GM12864 (cell line): ENCODE results near the gene RIC8B.
A peak's percentile ranks its signal among the peaks of the same experiment; 100 is the strongest.

Source experiments
- DNase-seq: peaks from one replicate; pipeline ENCODE4 v3.0.0-alpha.2; 2011; ENCODE audit warnings: low read depth
- H3K4me3 ChIP-seq: 2 replicates; pipeline ENCODE4 v1.5.1; 2011; ENCODE audit warnings: mild to moderate bottlenecking, low read depth, low read length, control low read depth
- TF ChIP-seq, protein P1 (sequence below): IDR thresholded peaks from 2 replicates; pipeline ENCODE4 v1.5.1; 2011; ENCODE audit warnings: low read depth, mild to moderate bottlenecking, moderate library complexity, low read length, control low read depth, inconsistent platforms; ENCODE audit errors: missing control alignments

Gene RIC8B

DNA sequence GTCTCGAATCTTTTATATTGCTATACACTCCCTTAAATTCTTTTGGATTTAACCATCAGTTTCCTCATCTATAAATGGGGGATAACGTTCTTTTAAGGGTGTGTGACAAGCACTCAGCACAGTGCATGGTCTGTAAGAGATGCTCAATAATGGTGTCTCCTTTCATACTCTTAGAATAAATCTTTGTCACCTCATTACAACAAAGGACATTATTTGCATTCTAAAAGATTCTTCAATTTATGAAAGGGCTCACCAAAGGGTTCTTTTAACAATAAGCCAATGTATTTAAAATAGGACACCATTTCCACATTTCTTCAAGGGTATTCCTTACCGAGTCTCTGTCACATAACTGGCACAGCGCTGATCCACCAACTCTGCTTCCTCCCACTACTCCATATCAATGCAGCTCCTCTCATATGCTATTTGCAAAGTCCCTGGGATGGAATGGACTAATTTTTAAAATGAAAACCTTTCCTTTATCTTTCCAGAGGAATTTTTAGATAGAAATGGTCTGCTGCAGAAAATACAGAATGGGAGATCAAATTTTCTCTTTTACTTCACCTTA is 29.2 kb upstream of the RIC8B start:
- DNase-seq = no peak
- H3K4me3 ChIP-seq = no peak overlapping the region
- TF ChIP-seq, protein P1, sequence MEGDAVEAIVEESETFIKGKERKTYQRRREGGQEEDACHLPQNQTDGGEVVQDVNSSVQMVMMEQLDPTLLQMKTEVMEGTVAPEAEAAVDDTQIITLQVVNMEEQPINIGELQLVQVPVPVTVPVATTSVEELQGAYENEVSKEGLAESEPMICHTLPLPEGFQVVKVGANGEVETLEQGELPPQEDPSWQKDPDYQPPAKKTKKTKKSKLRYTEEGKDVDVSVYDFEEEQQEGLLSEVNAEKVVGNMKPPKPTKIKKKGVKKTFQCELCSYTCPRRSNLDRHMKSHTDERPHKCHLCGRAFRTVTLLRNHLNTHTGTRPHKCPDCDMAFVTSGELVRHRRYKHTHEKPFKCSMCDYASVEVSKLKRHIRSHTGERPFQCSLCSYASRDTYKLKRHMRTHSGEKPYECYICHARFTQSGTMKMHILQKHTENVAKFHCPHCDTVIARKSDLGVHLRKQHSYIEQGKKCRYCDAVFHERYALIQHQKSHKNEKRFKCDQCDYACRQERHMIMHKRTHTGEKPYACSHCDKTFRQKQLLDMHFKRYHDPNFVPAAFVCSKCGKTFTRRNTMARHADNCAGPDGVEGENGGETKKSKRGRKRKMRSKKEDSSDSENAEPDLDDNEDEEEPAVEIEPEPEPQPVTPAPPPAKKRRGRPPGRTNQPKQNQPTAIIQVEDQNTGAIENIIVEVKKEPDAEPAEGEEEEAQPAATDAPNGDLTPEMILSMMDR = no peak

DNA sequence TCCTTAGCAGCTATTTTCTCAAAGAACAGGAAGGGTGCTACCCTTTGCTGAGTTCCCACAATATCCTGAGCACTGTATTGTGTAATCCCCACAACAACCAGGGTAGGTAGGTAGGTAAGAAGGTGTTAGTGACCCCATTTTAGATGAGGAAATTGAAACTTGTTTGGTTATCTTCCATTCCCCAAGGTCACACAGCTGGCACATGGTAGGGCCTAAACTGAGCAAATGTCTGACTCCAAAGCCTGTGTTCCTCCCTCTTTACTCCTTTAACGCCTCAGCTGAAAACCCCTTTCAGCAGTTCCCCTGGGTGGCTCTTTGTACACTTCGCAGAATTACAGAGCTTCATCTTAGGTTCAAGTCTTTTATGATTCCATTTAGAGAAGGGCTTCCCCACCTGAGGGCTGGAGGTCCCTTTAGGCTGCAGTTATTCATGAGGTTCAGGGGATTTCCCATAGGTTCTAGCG is 26.5 kb upstream of the RIC8B start:
- H3K4me3 ChIP-seq = no peak overlapping the region
- no peak for DNase-seq
- TF ChIP-seq, protein P1 = no peak

DNA sequence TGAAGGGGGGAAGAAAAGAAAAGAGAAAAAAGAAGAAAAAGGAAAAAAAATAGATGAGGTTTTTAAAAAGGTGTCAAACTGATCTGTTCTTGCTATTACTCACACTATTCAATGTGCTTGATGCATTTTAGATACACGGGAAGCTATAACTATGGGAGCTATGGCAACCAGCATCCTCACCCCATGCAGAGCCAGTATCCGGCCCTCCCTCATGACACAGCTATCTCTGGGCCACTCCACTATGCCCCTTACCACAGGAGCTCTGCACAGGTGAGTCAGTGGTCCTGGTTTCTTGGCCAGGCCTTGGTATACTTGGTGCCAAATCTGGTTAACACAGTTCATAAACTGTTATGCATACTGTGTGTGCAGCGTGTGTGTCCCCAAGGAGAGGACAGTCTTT is 24.0 kb upstream of the RIC8B start:
- TF ChIP-seq, protein P1 = no peak
- H3K4me3 ChIP-seq = no peak overlapping the region
- no peak for DNase-seq

DNA sequence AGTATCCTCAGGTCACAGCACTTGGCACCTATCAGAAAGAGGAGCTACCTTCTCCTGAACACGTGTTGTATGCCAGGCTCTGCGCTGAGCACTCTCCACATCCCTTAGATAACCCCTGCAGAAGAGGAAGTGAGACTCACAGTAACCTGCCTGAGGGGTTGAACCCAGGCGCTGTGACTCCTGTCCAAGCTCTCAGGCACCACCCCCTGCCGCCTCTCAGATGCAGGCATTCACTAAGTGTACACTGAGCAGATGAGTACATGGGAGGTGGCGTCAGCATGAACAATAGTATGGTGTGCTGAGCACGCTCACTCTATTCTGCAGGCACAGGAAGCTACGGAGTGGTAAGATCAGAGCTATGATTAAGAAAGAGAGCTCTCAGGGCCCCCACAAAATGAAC is 21.0 kb upstream of the RIC8B start:
- no peak overlapping the region for H3K4me3 ChIP-seq
- TF ChIP-seq, protein P1 = no peak
- DNase-seq = peak; percentile 78

DNA sequence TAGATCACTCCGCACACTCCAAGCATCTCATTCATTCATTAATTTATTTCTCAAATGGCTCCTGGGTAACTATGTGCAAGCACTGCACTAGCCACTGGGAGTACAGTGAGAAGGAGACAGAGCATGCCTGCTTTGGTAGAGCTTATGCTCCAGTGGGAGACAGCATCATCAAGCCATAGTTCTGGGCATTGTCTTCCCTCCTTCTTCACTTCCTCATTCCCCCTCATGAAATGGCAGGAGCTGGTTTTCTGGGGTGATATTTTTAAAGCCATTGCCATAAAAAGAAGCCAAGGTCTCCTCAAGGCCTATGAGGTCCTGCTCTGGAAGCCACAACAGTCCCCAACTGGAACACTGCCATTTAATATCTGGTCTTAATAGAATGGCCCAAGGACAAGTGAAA is 20.2 kb upstream of the RIC8B start:
- no peak for DNase-seq
- TF ChIP-seq, protein P1 = no peak
- no peak overlapping the region for H3K4me3 ChIP-seq

DNA sequence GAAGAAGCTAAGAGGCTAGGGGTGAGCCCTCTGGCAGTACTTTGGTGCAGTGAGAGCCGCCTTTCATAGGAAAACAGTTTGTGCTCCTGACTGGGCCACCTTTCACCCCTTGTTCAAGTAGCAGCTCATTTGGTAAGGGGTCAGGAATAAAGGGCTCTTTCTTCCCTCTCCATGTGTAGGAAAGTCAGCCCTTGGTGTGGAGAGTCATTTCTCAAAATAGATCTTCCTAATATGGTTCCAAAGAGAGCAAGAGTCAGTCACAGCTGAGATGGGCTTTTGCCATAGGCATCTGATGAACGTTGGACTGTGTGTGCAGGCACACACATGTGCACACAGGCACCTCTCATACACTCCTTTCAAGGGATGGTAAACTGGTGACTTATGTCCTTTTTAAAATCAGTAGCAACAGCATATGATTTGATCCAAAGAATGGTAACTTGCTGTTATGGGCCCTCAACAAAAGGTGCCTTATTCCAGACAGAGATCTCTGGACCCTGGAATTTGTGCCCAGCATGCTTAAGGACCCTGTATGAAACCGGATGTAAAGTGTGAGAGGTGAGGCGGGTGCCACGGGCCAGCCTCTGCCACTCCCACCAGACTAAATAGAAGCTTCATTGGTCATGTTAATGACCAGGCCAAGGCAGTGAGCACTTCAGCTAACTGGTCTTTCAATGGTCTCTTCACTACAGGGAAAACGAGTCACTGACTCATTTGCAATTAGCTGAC is 16.7 kb upstream of the RIC8B start:
- no peak overlapping the region for H3K4me3 ChIP-seq
- no peak for DNase-seq
- TF ChIP-seq, protein P1 = no peak

DNA sequence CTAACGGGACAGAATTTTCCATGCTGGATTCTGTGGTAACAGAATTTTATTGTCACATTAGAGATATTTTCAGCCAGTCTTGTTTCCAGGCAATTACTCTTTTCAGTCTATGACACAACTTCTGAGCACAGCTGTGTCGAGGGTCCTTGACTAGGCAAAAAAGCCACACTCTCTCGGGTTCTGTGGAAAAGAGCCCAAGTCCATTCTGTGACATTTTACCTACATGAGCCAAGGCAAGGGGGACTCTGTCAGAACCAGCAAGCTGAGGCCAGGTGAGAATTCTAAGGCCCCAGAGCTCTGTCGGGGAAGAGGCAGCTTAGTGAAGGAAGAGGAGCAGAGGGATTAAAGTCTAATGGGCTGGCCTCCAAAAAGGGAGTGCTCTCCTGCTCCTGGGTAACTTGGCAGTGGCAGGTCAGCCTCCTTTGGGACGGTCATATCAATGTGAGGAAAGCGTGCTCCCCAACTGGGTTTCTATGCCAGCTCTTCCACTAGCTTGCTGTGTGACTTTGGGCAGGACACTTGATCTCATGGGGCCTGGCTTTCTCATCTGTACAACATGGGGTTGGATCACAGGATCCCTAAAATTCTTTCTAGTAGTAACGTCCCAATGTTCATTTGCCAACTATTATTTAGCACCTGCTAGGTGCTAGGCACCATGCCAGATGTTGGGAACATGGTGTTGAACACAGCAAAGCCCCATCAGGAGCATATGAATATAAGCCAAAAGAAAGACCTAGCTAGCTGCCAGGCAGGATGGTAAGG is 16.0 kb upstream of the RIC8B start:
- TF ChIP-seq, protein P1 = no peak
- H3K4me3 ChIP-seq = no peak overlapping the region
- DNase-seq = no peak
